OCI-LY7 (cell line): ENCODE data around the gene KRTAP1-1.

Experiments used
- CTCF ChIP-seq: fragments of 200-600 bp; sonication (generic); conservative IDR thresholded peaks from 2 replicates; pipeline ENCODE4 v1.5.1; 2014; ENCODE audit warnings: mild to moderate bottlenecking, antibody characterized with exemption, low read length, moderate library complexity, mixed read lengths
- EZH2phosphoT487 ChIP-seq: fragments of 200-600 bp; sonication (generic); IDR thresholded peaks from 2 replicates; pipeline ENCODE4 v1.6.1; 2018; ENCODE audit warnings: low read depth, borderline replicate concordance, mild to moderate bottlenecking, mixed run types, antibody characterized with exemption, low read length, moderate library complexity, mixed read lengths

GRCh38 chr17:41018541-41018940, 22.7 kb downstream of the KRTAP1-1 start:
- TF ChIP-seq CTCF: no peak
- TF ChIP-seq EZH2phosphoT487: no peak
